Stimulated activated effector memory CD8-positive, alpha-beta T cell treated with anti-CD3 and anti-CD28 coated beads, Interleukin-12 subunit alpha, Interleukin-12 subunit beta, amount 100 ng/mL, for 72 hours (primary cell): Measurements from ENCODE around the gene KRTAP10-6.
"Not testable (repeated sequence)": the region's sequence is repeated elsewhere in the genome, so short reads cannot be mapped to it uniquely, and the experiment has no call there.

Experiments used
- ATAC-seq: fragments of 150-1000 bp; cut with Tn5 transposase; 2 replicates; pipeline ENCODE4 v1.10.0; 2021
- DNase-seq, 2 donors: peaks; one replicate each; pipeline ENCODE4 v3.0.0; 2021 to 2022; ENCODE audit warnings: low spot score in 2 of 2
- H3K27ac Mint-ChIP-seq: one replicate; pipeline ENCODE4 v1.8.0; 2022; ENCODE audit warnings: mild to moderate bottlenecking, mixed read lengths
- H3K36me3 Mint-ChIP-seq: one replicate; pipeline ENCODE4 v1.8.0; 2022; ENCODE audit warnings: mild to moderate bottlenecking, mixed read lengths
- H3K4me1 Mint-ChIP-seq: one replicate; pipeline ENCODE4 v1.8.0; 2022; ENCODE audit warnings: mixed read lengths
- H3K4me3 Mint-ChIP-seq: one replicate; pipeline ENCODE4 v1.8.0; 2022; ENCODE audit warnings: mild to moderate bottlenecking, mixed read lengths
- H3K9me3 Mint-ChIP-seq: one replicate; pipeline ENCODE4 v1.8.0; 2022; ENCODE audit warnings: mixed read lengths

The KRTAP10-6 gene

GRCh38 chr21:44594406-44594916 lies 2.2 kb upstream of the KRTAP10-6 start:
- DNase-seq (no peak), ATAC-seq (no peak)
- H3K36me3 Mint-ChIP-seq = no peaks in the 10 kb centered on the region
- H3K4me3 Mint-ChIP-seq = no peak overlapping the region
- H3K9me3 Mint-ChIP-seq = peaks cover 3% of the 10 kb centered on the region
- no peak overlapping the region for H3K27ac Mint-ChIP-seq
- H3K4me1 Mint-ChIP-seq = peaks cover 5% of the 10 kb centered on the region

GRCh38 chr21:44593598-44594405 lies 1.5 kb upstream of the KRTAP10-6 start:
- no peak overlapping the region for H3K27ac Mint-ChIP-seq
- H3K9me3 Mint-ChIP-seq = peaks cover 3% of the 10 kb centered on the region
- peaks cover 5% of the 10 kb centered on the region for H3K4me1 Mint-ChIP-seq
- no peak overlapping the region for H3K4me3 Mint-ChIP-seq
- H3K36me3 Mint-ChIP-seq = no peaks in the 10 kb centered on the region
- no peak for DNase-seq
- ATAC-seq = no peak

GRCh38 chr21:44591801-44592130 lies 539 bp downstream of the KRTAP10-6 start:
- not testable (repeated sequence) for ATAC-seq, DNase-seq, H3K4me1 Mint-ChIP-seq, H3K36me3 Mint-ChIP-seq, H3K27ac Mint-ChIP-seq, H3K9me3 Mint-ChIP-seq, H3K4me3 Mint-ChIP-seq

GRCh38 chr21:44590897-44591800 lies 1.2 kb downstream of the KRTAP10-6 start:
- not testable (repeated sequence) for H3K27ac Mint-ChIP-seq, H3K4me3 Mint-ChIP-seq, H3K36me3 Mint-ChIP-seq, ATAC-seq, H3K9me3 Mint-ChIP-seq, DNase-seq, H3K4me1 Mint-ChIP-seq

GRCh38 chr21:44590311-44590721 lies 2.0 kb downstream of the KRTAP10-6 start:
- no peak overlapping the region for H3K4me3 Mint-ChIP-seq
- ATAC-seq (no peak), DNase-seq (peak in 1 of 2 donors; percentile 33)
- peak overlapping the region; percentile 50 for H3K27ac Mint-ChIP-seq
- no peaks in the 10 kb centered on the region for H3K36me3 Mint-ChIP-seq
- H3K9me3 Mint-ChIP-seq = no peaks in the 10 kb centered on the region
- H3K4me1 Mint-ChIP-seq = peaks cover 4% of the 10 kb centered on the region

GRCh38 chr21:44589586-44590305 lies 2.6 kb downstream of the KRTAP10-6 start:
- no peak for ATAC-seq
- Mint-ChIP-seq H3K36me3 (no peaks in the 10 kb centered on the region), H3K4me1 (no peaks in the 10 kb centered on the region), H3K27ac (peak overlapping the region; percentile 50), H3K9me3 (no peaks in the 10 kb centered on the region), H3K4me3 (no peak overlapping the region)
- no peak for DNase-seq

- no peaks in the 10 kb centered on the region for H3K4me1 Mint-ChIP-seq
- no peaks in the 10 kb centered on the region for H3K36me3 Mint-ChIP-seq
- ATAC-seq = no peak
- no peak overlapping the region for H3K4me3 Mint-ChIP-seq
- H3K9me3 Mint-ChIP-seq = no peaks in the 10 kb centered on the region
- DNase-seq = no peak
- H3K27ac Mint-ChIP-seq = peak overlapping the region; percentile 50
These were observed 3.2 kb downstream of the KRTAP10-6 start for GRCh38 chr21:44589094-44589493.

- DNase-seq (no peak), ATAC-seq (no peak)
- Mint-ChIP-seq H3K4me1 (no peaks in the 10 kb centered on the region), H3K9me3 (peaks cover 6% of the 10 kb centered on the region), H3K4me3 (no peak overlapping the region), H3K36me3 (no peaks in the 10 kb centered on the region), H3K27ac (no peak overlapping the region)
These were observed 6.4 kb downstream of the KRTAP10-6 start for GRCh38 chr21:44585892-44586291.

GRCh38 chr21:44583800-44584147 lies 8.5 kb downstream of the KRTAP10-6 start:
- DNase-seq (peak in 1 of 2 donors; percentile 55), ATAC-seq (peak; percentile 95)
- peaks cover 4% of the 10 kb centered on the region for H3K4me1 Mint-ChIP-seq
- peaks cover 9% of the 10 kb centered on the region for H3K9me3 Mint-ChIP-seq
- H3K4me3 Mint-ChIP-seq = no peak overlapping the region
- no peak overlapping the region for H3K27ac Mint-ChIP-seq
- no peaks in the 10 kb centered on the region for H3K36me3 Mint-ChIP-seq

GRCh38 chr21:44583089-44583799 lies 9.1 kb downstream of the KRTAP10-6 start:
- H3K9me3 Mint-ChIP-seq = peaks cover 9% of the 10 kb centered on the region
- no peak for DNase-seq
- ATAC-seq = no peak
- H3K4me1 Mint-ChIP-seq = peaks cover 4% of the 10 kb centered on the region
- no peaks in the 10 kb centered on the region for H3K36me3 Mint-ChIP-seq
- H3K27ac Mint-ChIP-seq = no peak overlapping the region
- no peak overlapping the region for H3K4me3 Mint-ChIP-seq

GRCh38 chr21:44582055-44582454 lies 10.2 kb downstream of the KRTAP10-6 start:
- H3K9me3 Mint-ChIP-seq = peaks cover 11% of the 10 kb centered on the region
- H3K36me3 Mint-ChIP-seq = no peaks in the 10 kb centered on the region
- no peak overlapping the region for H3K4me3 Mint-ChIP-seq
- DNase-seq = no peak
- no peak overlapping the region for H3K27ac Mint-ChIP-seq
- ATAC-seq = no peak
- peaks cover 4% of the 10 kb centered on the region for H3K4me1 Mint-ChIP-seq

- H3K4me3 Mint-ChIP-seq = no peak overlapping the region
These were observed 11.1 kb downstream of the KRTAP10-6 start for GRCh38 chr21:44581158-44581557.

GRCh38 chr21:44580231-44580821 lies 12.0 kb downstream of the KRTAP10-6 start, which contains the start of gene KRTAP10-5:
Gene KRTAP10-5 (minus strand): TSS chr21:44580604. CDS start chr21:44580578, 26 bp downstream.
- not testable (repeated sequence) for H3K36me3 Mint-ChIP-seq, H3K27ac Mint-ChIP-seq, H3K4me3 Mint-ChIP-seq, ATAC-seq, H3K4me1 Mint-ChIP-seq
- peak in 1 of 2 donors; percentile 38 for DNase-seq
- peaks cover 15% of the 10 kb centered on the region for H3K9me3 Mint-ChIP-seq

More at GRCh38 chr21:44581158-44581557, 11.1 kb downstream of the KRTAP10-6 start:
- ATAC-seq = no peak
- no peak overlapping the region for H3K27ac Mint-ChIP-seq
- H3K4me1 Mint-ChIP-seq = peaks cover 4% of the 10 kb centered on the region
- DNase-seq = no peak
- H3K36me3 Mint-ChIP-seq = no peaks in the 10 kb centered on the region
- peaks cover 15% of the 10 kb centered on the region for H3K9me3 Mint-ChIP-seq

GRCh38 chr21:44579833-44580144 lies 12.5 kb downstream of the KRTAP10-6 start:
- H3K4me3 Mint-ChIP-seq = no peak overlapping the region
- H3K9me3 Mint-ChIP-seq = peaks cover 15% of the 10 kb centered on the region
- peaks cover 8% of the 10 kb centered on the region for H3K4me1 Mint-ChIP-seq
- peak in 1 of 2 donors; percentile 32 for DNase-seq
- H3K27ac Mint-ChIP-seq = no peak overlapping the region
- no peaks in the 10 kb centered on the region for H3K36me3 Mint-ChIP-seq
- no peak for ATAC-seq
